GM21515 (cell line): ENCODE results near the gene KHDRBS2.

ENCODE experiments used
- ATAC-seq: cut with Tn5 transposase; IDR thresholded peaks from one replicate; pipeline ENCODE4 v1.9.1; 2021; ENCODE audit not compliant: unreplicated experiment

Gene KHDRBS2

DNA sequence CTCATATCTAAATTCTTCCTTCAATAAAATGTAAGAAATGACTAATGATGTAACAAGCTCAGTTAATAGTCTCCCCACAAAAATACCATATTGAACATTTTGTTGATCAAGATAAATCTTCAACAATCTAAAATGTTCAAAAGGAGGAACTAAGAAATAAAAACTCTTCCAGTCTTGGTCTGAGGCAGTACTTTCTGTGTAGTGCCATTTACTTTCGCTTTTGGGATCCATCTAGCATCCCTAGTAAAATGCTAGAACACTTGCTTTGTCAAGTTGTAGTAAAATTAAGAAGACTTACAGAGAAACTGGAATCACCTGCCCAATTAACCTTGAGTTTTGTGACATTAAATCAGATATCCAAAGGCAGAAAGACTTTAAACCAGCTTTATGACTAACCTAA is 246.4 kb downstream of the KHDRBS2 start:
- no peak for ATAC-seq

DNA sequence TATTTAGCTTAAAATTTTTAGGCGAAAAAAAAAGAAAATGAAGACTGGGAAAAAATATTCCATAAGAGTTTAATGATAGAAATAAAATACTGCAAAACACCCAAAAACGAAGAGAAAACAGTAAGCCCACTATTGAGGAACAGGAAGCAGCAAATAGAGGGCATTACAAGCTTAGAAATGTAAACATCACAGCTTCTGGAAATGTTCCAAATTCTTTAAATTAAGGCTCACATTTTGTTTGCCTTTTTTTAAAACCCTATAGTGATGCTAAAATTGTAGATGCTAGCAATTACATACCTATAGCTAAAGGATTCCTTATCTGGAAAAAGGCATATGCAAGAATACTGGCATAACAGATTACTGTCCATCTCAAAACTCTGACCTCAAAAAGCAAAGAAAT is 248.6 kb downstream of the KHDRBS2 start:
- ATAC-seq: no peak

DNA sequence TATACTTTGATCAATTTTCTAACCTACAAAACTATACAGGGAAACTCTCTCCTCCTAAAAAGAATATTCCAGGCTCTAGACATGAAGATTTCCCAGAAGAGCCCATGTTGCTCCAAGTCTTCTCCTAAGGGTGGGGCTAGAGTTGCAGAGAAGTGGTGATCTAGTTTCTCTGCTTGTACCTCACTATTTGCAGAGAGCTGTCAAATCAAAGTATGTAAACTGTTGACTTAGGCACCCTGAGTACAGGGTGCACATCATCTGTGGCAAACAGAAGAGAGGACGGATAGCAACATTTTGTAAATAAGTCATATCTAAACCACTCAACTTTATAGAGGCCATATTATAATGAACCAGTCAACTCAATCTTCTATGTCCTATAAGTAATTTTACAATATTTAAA is 250.1 kb downstream of the KHDRBS2 start:
- no peak for ATAC-seq

DNA sequence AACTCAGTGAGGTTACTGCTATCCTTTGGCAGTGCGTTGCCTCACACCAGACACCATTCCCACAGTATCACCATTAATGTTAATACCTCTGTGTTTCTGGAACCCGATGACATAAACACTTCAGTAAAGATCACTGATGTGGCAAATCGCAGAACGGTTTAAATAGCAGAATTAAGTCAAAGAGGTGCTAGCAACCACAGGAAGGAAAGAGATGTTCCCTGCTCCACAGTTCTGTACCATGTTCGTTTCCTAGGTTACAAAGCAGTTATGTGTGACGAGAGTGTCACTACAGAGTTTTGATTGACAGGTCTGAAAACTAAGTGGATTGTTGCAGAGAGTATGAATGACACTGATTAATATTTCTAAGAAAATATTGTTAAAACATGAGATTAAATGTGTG is 272.3 kb downstream of the KHDRBS2 start:
- no peak for ATAC-seq

DNA sequence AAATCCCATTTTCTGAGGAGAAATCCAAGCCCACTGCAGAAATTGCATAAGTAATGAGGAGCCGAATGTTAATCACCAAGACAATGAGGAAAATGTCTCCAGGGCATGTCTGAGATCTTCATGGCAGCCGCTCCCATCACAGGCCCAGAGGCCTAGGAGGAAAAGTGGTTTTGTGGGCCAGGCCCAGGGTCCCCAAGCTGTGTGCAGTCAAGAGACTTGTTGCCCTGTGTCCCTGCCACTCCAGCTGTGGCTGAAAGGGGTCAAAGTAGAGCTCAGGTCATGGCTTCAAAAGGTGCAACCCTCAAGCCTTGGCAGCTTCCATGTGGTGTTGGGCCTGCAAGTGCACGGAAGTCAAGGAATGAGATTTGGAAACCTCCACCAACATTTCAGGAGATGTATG is 276.6 kb downstream of the KHDRBS2 start:
- ATAC-seq: no peak

DNA sequence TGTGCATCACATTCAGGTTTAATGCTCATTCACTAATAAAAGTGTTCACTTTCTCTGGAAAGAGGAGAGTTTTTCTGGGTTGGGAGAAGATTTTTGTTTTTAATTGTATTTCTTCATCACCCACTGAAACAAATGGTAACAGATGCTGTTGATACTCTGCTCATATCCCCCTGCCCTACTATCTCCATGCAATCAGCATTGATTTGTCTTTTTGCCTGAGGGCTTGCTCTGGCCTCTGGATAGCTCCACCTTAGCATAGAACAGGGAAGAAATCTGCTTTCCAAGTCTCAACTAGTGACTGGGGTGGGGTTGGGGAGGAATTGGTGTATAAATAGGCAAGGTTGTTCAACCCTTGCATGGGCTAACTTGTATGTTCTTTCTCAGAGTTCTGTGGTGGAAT is 296.4 kb downstream of the KHDRBS2 start:
- no peak for ATAC-seq

DNA sequence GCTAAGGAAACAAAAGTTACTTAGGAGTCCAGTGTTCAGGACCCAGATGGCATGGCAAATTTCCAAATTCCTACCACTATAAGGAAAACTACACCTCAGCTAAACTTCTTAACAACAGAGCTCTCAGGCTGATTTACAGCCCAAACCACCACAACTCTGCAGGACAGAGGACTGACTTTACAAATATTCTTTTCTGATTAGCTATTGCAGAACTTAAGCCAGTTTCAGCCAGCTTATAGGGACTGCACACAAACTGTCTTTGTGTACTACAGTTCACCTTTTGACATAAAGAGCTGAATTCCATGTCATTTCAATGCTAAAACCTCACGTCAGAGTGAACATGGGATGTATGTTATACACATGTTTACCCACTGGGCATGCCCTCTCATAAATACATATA is 305.4 kb downstream of the KHDRBS2 start:
- no peak for ATAC-seq

DNA sequence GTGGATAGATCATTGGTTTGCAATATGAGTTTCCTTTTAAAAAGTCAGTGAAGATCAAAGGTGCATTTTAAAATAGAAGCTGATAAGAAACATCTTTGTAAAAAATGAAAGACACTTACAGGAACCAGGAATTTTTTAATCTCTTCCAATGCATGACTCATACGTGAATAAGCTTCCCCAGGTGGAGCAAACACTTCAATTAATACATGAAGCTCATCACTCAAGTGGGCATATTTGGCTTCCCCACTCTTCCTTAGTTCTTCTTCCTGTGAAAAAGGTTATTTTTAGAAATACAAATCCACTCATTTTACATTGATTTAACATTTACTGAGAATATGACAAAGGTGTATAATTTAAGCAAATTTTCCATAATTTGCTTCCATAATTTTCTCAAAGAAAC is 308.1 kb downstream of the KHDRBS2 start:
- ATAC-seq: no peak

DNA sequence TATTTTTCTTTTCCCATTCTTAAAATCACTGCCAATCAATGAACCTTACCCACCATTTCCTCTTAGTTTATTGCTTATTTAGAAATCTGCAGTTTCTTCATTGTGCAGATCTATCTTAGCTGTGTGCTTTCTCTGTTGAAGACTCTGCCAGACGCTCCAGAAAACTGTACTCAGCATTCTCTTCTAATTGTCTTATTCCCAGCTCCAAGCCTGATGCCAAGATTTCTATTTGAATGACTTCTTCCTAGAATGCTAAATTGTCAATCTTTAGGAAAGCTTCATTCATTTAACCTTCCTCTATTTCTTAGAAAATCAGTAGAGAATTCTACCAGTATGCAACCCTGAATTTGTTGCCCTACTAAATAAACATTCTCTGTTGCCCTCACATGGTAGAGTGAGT is 308.9 kb downstream of the KHDRBS2 start:
- no peak for ATAC-seq

DNA sequence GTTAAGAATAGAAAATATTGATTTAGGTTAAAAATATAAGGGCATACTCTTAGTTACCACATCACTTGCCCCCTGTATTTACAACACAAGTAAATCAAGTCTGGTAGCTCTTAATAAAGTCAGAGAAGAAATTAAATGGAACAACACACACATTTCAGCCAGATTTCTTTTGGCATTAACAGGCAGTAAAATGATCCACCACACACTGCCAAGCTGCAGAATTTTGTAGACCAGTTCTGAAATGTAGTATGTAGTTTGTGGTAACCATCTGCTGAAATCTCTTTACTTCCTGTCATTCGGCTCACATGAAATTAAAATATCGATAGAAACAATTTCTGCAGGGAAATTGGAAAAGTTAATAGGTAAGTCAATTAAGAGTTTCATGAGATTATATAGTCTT is 326.8 kb downstream of the KHDRBS2 start:
- no peak for ATAC-seq

DNA sequence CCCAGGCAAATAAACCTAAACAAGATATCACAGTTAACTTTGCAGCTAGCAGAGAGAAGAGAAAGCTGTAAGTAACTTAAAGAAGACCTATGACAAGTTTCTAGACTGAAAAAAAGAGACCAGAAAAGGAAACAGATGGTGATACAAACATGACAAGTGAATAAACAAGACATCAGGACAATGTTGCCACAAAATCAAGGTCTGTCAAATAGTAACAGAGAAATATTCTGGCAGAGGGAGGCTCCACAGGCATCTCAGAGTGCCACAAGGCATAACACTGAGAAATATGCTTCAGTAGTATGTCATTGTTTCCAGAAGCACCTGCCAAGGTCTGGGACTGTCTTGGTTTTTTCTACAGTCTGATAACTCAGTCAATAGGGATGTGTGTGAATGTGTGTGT is 332.2 kb downstream of the KHDRBS2 start:
- ATAC-seq: no peak

DNA sequence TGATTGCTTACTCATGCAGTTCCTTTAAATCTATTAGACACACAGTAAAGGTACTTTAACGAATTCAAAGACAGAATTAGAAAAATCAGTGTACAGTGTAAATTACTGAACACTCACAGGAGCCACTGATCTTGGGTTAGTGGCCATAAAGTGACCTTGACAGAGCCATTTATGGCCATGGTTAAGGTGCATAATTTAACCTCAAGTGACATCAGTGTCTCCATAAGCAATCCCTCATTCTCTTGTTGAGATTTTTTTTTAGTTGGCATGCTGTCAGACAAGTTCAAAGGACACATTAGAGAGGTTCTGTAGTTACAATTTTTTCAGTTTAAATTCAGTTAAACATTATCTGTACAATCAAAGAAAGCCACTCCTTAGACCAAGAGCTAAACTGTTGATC is 334.4 kb downstream of the KHDRBS2 start:
- no peak for ATAC-seq

DNA sequence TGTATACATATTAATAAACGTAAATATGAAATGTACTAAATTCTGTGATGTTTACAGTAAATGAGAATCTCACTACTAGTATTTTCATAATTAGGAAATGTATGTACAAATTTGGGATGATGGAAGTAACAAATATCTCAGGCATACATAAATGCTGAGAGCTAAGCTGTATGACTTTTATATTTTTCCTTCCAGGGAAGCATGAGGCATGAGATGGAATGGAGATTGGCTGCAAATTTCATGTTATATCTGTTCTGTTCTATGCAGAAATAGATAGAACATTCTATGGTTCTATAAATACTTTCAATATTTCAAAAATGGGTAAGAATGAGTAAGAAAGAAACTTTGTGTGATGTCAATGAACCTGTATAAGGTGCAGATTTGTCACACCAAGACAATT is 335.2 kb downstream of the KHDRBS2 start:
- ATAC-seq: no peak

DNA sequence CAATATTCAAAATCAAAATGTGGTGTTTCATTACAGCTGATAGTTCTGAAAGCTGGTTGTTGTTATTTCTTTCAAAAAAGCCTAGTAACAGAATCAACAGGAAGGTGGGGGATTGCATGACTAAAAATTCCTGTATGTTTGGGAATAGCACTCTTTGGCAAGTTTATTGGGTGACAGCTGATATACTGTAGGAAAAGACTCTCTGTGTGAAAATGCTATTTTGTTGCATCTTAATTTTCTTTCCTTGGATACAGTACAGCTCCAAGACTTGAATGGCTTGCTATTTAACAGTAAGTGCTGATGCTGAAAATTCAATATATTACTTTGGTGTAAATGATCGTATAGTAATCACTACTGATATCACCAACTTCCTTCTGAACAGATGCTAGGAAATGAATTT is 336.1 kb downstream of the KHDRBS2 start:
- no peak for ATAC-seq

DNA sequence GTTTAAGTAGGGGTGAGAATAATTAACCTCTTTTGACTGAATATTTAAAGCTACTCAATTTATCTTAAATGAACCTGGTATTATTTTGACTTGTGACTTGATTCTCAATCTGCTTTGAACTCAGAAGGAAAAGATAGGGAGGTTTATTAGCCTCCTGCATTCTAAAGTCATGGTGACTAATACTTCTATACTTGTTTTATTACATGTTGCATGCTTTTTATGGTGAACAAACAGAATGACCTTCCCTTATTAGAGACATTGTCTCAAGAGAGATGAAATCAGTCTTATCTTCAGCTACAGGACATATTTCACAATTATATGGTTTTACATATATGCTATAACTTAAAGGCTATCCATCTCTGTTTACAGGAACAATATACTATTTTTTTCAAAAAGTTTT is 336.9 kb downstream of the KHDRBS2 start:
- no peak for ATAC-seq

DNA sequence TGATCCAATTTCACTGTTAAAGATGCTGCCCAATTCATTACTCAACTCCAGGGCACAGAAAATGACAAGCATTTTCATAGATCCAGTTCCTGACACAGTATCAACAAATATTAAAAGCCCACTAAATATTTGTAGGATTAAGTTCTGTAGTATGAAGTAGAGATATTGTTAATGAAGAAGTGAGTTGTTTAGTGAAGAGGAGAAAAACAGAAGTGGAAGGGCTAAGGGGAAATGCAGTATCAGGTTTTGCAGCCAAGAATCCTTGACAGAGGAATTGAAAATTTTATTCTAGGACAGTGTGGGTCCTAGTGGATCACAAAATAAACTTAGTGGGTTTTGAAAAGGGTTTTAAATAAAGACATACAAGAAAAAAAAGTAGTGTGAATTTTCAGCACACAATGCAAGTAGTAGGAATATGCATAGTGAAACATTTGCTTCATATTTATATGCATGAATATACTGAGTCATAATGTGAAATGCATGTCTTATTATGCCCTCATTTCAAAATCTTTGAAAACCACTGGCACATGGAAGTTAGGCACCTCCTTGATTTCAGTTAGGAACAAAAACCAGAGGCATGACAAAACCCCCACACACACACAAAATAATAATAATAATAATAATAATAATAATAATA is 338.6 kb downstream of the KHDRBS2 start:
- ATAC-seq: no peak

DNA sequence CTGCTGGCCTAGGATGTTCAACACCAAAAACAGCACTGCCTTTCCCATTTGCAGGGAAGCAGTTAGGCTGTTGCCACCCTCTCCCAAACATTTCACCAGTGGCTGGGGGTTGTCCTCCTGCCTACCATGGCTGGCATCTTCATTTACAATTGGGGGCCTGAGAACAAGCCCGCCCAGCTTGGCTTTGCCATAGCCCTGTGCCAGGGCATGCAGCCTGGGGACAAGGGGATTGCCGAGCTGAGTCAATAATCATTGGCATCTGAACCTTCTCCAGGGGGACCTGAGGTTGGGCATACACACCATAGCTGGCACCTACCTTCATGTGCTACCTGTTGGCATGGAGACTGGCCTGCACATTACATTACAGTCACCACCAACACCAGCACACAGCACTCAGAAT is 345.1 kb downstream of the KHDRBS2 start:
- no peak for ATAC-seq

DNA sequence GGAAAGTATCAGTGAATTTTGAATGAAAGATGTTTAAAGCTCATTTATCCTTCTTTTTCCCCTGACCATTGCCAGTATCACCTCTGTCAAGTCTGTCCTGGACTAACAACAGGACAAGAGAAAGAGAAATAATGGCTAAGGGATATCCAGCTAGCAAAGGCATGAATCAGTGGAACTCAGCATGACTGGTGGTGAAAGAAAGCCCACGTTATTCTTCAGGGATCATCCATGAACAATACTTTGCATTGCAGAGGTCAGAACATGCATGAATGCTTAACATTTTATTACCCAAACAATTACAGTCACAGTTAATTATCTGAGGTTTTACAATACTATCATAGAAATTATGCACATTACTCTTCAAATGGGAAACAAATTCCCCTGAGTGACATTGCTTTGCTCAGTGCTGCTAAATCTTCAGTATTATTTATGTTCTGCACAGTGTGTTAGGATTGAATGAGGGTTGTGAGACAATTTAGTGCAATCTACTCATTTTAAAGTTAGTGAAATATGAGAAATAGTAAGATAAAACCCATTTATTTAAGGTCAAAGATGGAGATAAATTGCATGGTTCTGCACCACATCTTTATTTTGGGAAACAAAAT is 350.7 kb downstream of the KHDRBS2 start:
- ATAC-seq: no peak

DNA sequence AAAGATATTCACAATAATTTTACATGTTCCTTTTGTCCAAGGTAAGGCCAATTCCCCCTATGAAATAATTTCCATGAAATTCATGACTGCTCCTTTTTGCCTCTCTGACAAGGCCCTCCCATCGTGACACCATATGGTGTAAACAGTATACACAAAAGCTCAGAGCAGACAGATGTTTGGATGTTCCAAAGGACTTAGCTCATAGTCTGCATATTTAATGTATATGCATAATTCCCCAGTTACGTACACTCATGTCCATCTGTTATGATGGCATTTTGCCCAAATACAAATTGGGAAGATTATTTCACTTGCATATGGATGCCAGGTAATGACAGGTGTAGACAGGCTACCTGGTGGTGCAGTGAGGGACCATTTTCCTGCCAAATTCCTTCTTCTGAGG is 376.5 kb downstream of the KHDRBS2 start:
- no peak for ATAC-seq

DNA sequence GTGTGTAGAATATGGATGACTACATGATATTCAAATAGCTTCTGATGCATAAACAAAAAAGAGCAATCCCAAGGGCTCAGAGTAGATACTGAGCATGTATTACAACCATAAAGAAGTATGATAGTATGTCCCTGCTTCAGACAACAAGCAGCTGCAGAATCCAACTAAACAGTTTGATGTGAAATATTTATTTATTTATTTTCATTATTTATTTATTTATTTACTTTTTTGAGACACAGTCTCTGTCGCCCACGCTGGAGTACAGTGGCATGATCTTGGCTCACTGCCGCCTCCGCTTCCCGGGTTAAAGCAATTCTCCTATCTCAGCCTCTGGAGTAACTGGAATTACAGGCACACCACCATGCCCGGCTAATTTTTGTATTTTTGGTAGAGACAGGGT is 384.3 kb downstream of the KHDRBS2 start:
- no peak for ATAC-seq

DNA sequence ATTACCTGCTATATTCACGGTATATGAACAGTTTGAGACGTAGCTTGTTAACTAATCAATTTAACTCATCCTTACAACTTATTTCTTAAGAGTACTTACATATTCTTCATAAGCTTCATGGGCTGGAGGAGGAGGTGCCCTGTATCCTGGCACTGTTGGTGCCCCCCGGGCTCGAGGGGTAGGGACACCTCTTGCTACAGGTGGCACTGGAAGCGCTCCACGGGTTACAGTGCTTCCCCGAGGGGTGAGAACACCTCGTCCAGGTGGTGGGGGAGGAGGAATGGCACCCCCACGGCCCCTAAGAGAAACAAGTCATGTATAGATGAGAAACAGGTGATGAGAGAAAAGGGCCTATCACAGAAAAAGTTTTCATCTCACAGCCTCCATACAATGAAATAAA is 391.5 kb downstream of the KHDRBS2 start:
- no peak for ATAC-seq

DNA sequence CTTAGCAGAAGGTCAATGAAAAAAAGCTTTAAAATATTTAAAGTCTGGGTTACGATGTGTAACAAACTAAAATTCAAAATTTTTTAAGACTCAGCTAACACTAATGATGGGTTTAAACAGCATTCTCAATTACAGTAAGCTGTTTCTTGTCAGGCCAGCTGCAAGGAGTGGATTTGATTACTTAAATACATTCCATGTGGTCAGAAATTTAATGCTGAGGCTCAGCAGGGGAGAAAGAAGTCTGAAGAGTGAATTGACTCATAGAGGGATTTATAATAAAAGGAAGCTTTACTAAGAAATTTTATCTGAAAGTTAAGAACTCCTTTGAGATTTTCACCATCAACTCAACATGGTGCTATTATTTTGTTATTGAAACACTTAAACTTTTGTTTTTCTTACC is 398.6 kb downstream of the KHDRBS2 start:
- no peak for ATAC-seq

DNA sequence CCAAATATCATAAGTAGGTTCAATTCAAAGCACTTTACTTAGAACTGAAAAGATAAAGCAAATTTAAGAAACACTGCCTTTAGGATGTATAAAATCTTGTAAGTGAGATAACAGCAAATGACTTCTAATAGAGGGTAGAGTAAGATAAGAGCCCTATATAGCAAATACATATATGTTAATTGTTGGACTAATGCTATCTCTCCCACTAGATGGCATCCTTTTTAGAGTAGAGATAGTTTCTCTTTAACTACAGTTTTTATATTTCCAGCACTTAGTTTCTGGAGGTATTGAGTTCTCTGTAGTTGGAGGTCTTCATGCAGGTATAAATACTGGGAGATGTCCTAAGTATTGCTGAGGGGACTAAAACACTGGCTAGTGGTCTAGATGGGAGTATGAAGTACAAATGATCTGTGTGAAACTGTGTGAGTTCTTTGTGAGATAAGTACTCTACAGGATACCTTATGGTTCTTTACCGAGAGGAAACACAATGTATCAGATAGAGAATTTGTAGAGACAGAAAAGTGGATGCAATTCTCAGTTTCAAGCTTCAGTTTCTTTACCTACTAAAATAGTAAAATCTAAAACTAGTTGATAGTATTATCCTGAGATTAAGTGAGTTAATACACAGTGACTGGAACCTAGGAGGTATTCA is 399.3 kb downstream of the KHDRBS2 start:
- ATAC-seq: no peak
